ENCODE data around the gene CD34.

- no peak for TF ChIP-seq CTCF (IDR thresholded peaks at IDR 0.05; ENCODE audit: poor library complexity, severe bottlenecking)
- TF ChIP-seq EZH2 (IDR thresholded peaks at IDR 0.05; ENCODE audit: borderline replicate concordance, insufficient read depth, low read length, poor library complexity, severe bottlenecking): no peak
- no peak for TF ChIP-seq POLR2AphosphoS5 (IDR thresholded peaks at IDR 0.05)
- no peak for TF ChIP-seq REST (IDR thresholded peaks at IDR 0.05; ENCODE audit: borderline replicate concordance)
- TF ChIP-seq MXI1 (conservative IDR thresholded peaks at IDR 0.05; ENCODE audit: poor library complexity, severe bottlenecking): no peak
- TF ChIP-seq EP300 (conservative IDR thresholded peaks at IDR 0.05; ENCODE audit: poor library complexity, severe bottlenecking): no peak
Measured at GRCh38 chr1:207949571-207950195, 38.8 kb upstream of the CD34 start.

Measured in neural cell (in vitro differentiated cells).